ENCODE data around the gene SHTN1. TPM values are rescaled to one million over a fixed set of nuclear protein-coding genes. Genes with fewer than 3 reads are reported as not detected.
A peak's percentile ranks its signal among the peaks of the same experiment; 100 is the strongest.

SHTN1 gene
- total RNA-seq, 2 donors from 2014 or later: 11.9 to 14.4 TPM

GRCh38 chr10:116880716-116881482, 124.1 kb downstream of the SHTN1 start:
- intact Hi-C loops (cut with DNase I): no loop called here
- DNase-seq (ENCODE audit: low spot score): no peak

DNA sequence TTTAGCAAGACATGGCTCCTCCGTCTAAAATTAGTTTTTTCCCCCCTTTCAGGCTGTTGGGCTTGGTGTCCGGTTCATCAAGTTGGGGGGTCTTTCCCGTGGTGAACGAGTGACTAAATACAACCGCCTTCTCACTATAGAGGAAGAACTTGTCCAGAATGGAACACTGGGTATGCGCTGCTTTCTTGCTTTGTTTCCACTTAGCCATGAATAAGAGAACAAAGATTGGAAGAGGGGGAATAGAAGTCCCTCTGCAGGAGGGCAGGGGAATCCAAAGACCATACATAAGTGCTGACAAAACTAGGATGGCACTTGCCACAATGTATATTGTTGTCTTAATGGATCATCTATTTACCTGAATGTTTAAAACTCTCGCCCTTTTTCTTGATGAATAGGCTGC, 125.2 kb downstream of the SHTN1 start:
- intact Hi-C loops (cut with DNase I): no loop called here
- DNase-seq (ENCODE audit: low spot score): no peak

GRCh38 chr10:116878123-116878522, 126.9 kb downstream of the SHTN1 start:
- intact Hi-C loops (cut with DNase I): no loop called here
- DNase-seq (ENCODE audit: low spot score): no peak

- intact Hi-C loops (cut with DNase I): no loop called here
- no peak for DNase-seq (ENCODE audit: low spot score)
Observed at GRCh38 chr10:116877391-116877790, 127.6 kb downstream of the SHTN1 start.

DNA sequence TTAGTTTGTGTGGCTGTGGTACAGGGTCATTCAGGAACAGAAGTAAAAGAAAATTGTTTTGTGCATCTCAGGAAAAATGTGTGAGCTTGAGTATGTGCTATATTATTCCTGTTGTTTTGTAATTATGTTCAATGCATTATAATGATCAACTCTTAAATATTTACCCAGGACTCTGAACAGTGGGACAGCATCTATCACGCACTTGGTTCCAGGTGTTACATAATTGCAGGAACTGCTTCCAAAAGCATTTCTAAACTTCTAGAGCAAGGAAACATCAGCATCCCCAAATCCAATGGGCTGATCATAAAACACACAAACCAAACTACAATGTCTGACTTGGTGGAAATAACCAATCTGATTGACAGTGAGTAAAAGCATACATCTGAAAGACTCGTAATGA, 129.1 kb downstream of the SHTN1 start:
- DNase-seq (ENCODE audit: low spot score): no peak
- intact Hi-C loops (cut with DNase I): no loop called here

DNA sequence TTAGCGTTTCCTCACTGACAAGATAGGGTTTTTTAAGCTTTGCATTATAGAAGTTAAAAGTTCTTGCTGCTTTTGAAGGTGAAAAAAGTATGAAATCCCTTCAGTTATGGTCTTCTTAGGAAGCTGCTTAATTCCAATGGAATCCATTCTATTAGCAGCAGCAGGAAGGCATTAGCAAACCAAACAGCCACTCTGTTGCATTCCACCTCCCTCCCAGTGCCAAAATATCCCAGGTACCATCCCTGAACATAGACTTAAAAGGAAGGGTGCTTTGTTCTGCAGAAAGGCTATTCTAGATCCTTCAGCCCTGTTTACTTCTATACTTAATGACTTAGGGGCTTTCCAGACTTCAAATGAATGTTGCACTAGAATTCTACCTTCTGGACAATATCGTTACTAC, 131.9 kb downstream of the SHTN1 start:
- intact Hi-C loops (cut with DNase I): no loop called here
- no peak for DNase-seq (ENCODE audit: low spot score)

GRCh38 chr10:116870949-116871348, 134.0 kb downstream of the SHTN1 start:
- intact Hi-C loops (cut with DNase I): no loop called here
- no peak for DNase-seq (ENCODE audit: low spot score)

DNA sequence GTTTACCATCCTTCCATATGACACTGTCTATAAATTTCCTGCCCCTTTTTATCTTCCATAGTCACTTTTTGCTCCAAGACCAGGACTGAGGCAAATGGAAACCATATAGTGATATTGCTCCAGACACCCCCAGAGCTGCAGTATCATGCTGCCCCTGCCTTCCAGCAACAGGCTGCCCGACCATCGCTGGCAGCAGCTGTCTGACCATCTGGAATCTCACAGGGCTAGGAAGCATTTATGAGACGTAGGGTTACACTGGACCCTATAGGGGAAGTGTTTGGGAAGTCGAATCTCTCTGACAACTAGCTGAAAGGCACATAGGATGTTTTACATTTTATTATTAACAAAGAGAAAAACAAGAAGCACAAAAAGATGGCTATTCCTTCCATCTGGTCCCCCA, 136.3 kb downstream of the SHTN1 start:
- no peak for DNase-seq (ENCODE audit: low spot score)
- intact Hi-C loops (cut with DNase I): no loop called here

- intact Hi-C loops (cut with DNase I): no loop called here
- DNase-seq (ENCODE audit: low spot score): no peak
Observed at GRCh38 chr10:116868198-116868676, 136.8 kb downstream of the SHTN1 start.

DNA sequence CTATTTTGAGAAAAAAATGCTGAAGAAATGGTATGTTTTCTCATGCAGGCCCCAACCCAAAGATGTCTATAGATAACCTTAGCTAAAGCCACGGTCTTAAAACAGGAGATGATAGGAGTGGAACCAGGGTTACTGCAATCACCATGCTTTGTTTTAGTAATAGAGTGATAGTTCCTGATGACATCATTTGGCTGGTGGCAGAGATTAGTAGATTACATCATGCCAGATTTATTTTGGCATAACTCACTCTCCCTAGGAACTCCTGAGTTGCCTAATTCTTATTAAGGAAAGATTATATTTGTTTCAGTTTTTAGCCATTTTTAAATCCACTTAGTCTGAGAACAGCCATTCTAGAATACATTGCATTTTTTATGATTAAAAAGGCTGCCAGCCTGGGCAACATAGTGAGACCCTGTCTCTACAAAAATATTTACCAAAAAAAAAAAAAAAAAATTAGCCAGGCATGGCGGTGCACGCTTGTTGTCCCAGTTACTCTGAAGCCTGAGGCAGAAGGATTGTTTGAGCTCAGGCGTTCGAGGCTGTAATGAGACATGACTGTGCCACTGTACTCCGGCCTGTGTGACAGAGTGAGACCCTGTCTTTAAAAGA, 137.9 kb downstream of the SHTN1 start:
- intact Hi-C loops (cut with DNase I): no loop called here
- no peak for DNase-seq (ENCODE audit: low spot score)

DNA sequence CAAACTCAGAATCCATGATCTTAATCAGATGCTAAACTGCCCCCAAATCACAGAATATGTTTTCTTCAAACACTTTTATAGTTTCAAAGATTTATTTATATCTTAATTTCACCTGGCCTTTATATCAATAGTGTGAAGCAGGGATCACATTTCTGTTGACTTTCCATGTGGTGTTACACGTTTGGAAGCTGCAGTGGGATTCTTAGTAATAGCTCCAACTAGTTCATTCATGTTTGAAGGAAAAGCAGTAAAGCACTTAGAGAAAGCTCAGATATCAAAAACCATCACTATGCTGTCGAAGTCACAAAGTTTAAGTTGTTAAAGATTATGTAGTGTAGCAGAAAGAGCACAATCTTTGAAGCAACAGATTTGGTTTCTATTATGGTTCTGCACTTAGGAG, 138.9 kb downstream of the SHTN1 start:
- DNase-seq (ENCODE audit: low spot score): no peak
- intact Hi-C loops (cut with DNase I): no loop called here

- DNase-seq (ENCODE audit: low spot score): no peak
- intact Hi-C loops (cut with DNase I): no loop called here
Observed at GRCh38 chr10:116864436-116864835, 140.6 kb downstream of the SHTN1 start.

DNA sequence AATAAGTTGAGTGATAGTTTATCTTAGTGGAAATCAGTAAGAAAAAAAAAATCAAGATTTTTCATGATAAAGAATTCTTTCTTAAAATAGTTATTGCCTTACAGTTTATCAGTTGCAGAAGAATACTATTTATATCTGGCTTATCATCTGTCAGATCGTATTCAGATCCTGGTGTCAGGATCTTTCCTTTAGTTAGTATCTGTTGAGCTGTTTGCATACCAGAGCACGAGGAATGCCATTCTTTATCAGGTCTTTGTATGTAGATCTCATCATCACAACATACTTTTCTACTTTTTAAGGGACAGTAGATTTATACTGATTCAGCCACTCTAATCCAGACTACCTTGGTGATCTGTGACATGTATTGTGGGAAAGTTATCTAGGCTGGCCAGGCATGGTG, 143.2 kb downstream of the SHTN1 start:
- intact Hi-C loops (cut with DNase I): loop anchor here in 1 of 2 donors (2.0 kb wide), 1 partner anchor 51 kb away; no protein-coding TSS in a partner anchor
- no peak for DNase-seq (ENCODE audit: low spot score)

- DNase-seq (ENCODE audit: low spot score): no peak
- intact Hi-C loops (cut with DNase I): no loop called here
Observed at GRCh38 chr10:116857156-116857555, 147.8 kb downstream of the SHTN1 start.

GRCh38 chr10:116853701-116854100, 151.3 kb downstream of the SHTN1 start:
- no peak for DNase-seq (ENCODE audit: low spot score)
- intact Hi-C loops (cut with DNase I): no loop called here

DNA sequence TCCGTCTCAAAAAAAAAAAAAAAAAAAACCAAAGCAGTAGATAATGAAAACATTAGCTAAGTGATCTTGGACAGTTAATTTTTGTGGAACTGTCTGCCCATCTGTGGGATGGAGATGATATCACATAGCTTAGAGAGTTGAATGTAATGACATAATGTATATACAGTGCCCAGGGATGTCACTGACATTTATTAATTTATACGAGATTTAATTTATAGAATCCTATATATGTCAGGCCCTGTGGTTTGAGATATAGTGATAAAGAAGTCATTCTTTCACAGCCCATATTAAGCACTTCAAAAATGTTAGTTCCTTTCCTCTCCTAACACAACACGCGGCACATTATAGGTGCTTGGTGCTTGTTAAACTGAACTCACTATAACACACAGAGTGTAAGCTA, 151.7 kb downstream of the SHTN1 start:
- DNase-seq (ENCODE audit: low spot score): no peak
- intact Hi-C loops (cut with DNase I): no loop called here

DNA sequence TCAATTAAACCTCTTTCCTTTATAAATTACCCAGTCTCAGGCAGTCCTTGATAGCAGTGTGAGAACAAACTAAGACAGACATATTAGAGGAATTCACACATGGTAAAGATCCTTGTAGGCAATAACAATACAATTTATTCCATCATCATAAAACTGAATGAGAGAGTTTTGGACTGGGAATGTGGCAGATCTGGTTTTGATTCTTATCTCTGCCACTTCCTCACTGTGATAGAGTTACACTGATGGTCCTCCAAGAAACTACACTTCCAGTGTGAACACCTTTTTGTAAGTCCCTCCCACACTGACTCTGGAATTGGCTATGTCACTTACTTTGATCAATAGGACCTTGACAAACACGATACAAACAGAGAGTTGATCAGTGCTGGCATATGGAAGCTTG, 152.7 kb downstream of the SHTN1 start:
- DNase-seq (ENCODE audit: low spot score): no peak

DNA sequence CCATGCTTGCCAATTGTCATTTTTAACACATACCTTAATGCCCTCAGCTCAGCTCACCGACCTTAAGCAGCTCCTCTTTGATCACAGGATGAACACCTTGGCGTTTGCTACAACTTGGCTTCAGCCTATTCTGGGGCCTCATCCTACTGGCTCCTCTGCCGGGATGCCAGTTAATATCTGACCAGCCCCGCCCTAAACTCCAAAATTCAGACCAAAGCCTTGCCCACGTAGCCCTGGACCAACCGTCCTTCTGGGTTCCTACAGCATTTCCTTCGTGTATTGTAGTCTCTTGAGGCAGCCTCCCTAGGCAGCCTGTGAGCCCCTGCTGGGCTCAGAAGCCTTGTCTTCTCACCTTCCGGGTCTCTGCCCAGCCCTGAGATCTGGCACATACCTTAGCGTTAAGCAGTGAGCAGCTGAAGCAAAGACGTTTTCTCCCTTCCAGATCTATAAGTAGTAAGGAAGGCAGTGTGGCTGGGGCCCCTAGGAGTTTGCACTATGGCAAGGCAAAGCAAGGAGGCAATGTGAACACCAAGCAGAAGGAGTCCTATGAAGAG, 154.9 kb downstream of the SHTN1 start:
- no peak for DNase-seq (ENCODE audit: low spot score)
- intact Hi-C loops (cut with DNase I): no loop called here

More for the DNA sequence above, 152.7 kb downstream of the SHTN1 start:
- intact Hi-C loops (cut with DNase I): no loop called here

- intact Hi-C loops (cut with DNase I): no loop called here
- DNase-seq (ENCODE audit: low spot score): peak; percentile 92
Observed at GRCh38 chr10:116849248-116850057, 155.5 kb downstream of the SHTN1 start, which contains the start of gene ENO4. Gene ENO4, plus strand, starts transcription at chr10:116849499. Its CDS starts 68 bp downstream, at chr10:116849567.

DNA sequence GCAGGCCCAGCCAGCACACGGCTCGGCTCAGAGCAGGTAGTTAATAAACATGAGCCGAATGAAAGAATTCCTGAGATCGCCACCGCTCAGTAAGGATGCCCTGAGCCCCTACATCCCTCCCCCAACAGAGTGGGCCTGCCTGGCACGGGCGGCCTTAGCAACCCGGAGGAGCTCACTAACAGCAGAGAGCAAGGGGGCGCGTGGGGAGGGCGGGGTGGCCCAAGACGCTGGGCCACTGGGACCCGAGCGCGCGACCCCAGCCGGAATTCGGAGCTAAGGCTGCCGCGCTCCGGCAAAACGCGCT, 156.1 kb downstream of the SHTN1 start:
- intact Hi-C loops (cut with DNase I): no loop called here
- no peak for DNase-seq (ENCODE audit: low spot score)

Measured in posterior vena cava (tissue), 2 donors.